GM18505 (cell line): Measurements from ENCODE around the gene GLIS1.

Source experiments
- ATAC-seq: cut with Tn5 transposase; IDR thresholded peaks from one replicate; pipeline ENCODE4 v1.9.1; 2021; ENCODE audit not compliant: unreplicated experiment
- POLR2A ChIP-seq: IDR thresholded peaks from 4 replicates; pipeline ENCODE4 v1.6.1; 2011; ENCODE audit warnings: borderline replicate concordance; ENCODE audit not compliant: insufficient read depth, insufficient read length; ENCODE audit errors: extremely low read depth

Gene GLIS1

DNA sequence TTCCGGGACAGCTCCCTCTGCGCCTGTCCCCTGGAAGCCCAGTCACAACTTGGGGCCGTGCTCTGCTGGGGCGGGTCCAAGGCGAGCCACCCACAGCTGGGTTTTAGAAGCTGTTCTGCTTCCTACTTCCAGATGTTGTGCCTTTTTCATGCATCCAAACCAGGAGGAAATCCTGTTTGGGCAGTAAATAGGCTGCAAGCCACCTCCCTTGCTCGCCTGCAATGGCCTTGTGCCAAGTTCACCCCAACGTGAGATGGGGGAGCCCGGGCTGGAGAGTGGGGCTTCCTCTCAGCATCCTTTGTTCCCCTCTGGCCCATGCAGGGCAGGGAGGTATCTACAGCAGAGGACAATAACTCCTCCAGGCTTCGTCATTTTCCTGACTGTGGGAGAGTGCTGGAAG, 206.6 kb downstream of the GLIS1 start:
- no peak for ATAC-seq
- TF ChIP-seq POLR2A: no peak

DNA sequence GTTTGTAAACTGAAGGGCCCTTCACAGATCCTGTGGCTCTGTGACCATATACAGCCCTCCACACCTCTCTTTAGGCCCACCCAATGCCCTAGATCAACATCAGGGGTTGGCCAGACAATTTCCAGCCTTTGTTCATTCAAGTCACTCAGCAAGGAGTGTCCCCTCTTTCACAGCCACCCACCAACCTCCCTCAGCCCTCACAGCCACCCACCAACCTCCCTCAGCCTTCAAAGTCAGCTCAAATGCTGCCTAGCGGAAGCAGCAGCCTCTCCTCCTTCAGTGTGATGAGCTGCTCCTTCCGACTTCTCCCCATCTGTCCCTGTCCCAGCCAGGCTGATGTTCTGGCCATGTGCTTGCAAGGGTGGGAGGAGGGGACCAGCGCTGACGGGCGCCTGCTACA, 208.4 kb downstream of the GLIS1 start:
- ATAC-seq: no peak
- no peak for TF ChIP-seq POLR2A

DNA sequence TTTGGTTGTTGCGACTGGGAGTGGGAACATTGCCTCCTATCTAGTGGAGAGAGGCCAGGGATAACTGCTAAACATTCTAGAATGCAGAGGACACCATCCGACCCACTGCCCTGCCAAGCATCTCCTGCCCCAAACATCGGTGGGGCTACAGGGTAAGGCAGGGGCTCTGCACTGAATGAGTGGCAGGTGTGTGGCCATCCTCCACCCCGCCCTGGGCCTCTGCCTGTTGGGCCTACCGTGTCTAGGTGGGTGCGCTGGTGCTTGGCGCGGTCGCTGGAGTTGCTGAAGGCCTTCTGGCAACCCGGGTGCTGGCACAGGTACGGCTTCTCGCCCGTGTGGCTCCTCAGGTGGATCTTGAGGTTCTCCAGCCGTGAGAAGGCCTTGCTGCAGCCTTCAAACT, 209.4 kb downstream of the GLIS1 start:
- ATAC-seq: no peak
- no peak for TF ChIP-seq POLR2A

GRCh38 chr1:53527368-53527767, 211.6 kb downstream of the GLIS1 start:
- no peak for TF ChIP-seq POLR2A
- no peak for ATAC-seq

- TF ChIP-seq POLR2A: no peak
- no peak for ATAC-seq
Observed at GRCh38 chr1:53526451-53527101, 212.4 kb downstream of the GLIS1 start.

DNA sequence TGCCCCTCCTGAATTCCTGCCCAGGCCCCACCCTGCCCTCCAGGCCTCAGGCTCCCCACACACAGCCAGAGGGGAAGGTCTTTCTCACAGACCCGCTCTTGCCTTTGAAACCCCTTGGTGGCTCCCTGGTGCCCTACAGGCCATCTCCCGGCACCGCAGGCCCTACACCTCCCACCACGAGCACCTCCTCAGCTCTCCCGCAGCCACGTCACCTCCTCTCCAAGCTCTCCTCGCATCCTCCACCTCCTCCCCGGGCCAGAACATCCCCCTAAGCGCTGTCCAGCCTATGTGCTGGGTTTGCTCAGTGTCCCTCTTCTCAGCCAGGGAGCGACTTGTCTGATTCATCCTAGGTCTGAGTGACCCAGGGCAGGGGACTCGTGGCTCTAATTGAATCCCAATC, 213.4 kb downstream of the GLIS1 start:
- no peak for ATAC-seq

DNA sequence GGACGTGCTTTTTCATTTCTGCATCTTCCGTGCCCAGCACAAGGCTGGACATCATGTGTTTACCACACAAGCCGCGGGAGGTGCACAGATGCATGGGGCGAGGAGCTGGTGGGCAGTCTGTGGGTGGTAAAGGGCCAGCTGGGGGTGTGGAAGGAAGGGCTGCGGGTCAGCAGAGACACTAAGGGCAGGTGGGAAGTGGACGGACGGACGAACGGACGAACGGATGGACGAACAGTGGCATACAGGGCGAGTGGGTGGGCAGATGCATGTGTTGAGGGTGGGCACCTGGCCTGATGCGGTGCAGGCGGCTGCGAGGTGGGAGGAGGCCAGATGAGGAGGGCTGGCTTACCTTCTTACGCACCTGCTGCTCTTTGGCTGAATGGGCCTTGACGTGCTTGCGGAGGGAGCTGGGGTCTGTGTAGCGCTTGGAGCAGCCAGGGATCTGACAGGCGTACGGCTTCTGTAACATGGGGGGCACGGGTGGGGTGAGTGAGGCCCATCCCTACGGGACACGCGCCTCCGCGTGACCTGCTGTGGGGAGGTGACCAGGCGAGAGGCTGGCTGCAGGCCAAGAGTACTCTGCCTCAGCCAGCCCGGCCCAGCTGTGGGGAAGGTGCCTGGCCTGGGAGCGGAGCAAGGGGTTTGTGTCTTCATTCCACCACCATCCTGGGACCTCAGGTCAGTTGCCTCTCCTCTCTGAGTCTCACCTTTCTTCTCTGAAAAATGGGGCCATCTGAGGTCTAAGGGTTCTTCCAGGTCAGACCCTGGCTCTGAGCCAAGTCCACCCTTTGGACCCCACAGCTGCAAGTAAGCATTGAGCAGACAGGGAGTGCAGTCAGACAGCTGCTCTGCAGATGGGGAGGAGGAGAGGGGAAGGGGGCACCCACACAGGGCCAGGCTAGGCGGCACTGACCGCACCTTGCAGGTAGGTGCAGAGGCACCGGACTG, 214.3 kb downstream of the GLIS1 start:
- ATAC-seq: no peak
- TF ChIP-seq POLR2A: no peak

More for the DNA sequence above, 213.4 kb downstream of the GLIS1 start:
- TF ChIP-seq POLR2A: no peak

- no peak for ATAC-seq
- no peak for TF ChIP-seq POLR2A
Observed at GRCh38 chr1:53521924-53522552, 216.9 kb downstream of the GLIS1 start.

DNA sequence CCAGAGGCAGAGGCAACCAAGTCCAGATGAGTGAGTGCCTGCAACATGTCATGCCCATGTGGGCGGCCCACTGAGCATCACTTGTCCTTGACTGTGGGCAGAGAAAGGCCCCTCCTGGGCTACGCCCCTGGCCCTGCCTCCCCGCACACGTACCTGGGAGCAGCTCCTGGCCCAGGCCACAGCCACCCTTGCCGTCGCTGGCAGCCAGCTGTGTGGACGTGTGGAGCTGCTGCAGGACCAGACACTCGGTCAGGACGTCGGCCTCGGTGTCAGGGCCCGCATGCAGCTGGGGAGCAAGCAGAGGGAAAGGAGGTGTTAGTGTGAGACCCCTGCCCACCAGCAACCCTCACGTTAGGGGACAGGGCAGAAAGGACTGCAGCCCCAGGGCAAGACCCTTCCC, 218.5 kb downstream of the GLIS1 start:
- TF ChIP-seq POLR2A: no peak
- no peak for ATAC-seq

DNA sequence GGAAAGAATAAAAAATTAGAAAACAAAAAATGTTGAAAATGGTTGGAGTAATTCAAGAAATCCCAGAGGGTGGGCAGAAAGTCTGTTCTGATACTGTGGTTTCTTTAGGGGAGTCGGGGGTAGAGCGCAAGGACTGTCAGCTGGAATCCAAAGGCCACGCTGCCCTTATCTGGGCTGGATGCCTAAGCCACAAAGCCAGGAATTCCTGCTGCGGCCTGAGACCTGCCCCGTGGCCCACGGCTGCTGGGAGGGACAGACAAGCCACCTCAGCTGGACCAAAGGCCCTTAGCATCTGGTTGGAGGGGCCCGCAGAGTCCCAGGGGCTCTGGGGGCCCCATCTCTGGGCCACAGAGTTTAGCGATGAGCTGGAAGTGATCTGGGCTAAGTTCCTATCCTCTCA, 219.5 kb downstream of the GLIS1 start:
- no peak for TF ChIP-seq POLR2A
- ATAC-seq: no peak

DNA sequence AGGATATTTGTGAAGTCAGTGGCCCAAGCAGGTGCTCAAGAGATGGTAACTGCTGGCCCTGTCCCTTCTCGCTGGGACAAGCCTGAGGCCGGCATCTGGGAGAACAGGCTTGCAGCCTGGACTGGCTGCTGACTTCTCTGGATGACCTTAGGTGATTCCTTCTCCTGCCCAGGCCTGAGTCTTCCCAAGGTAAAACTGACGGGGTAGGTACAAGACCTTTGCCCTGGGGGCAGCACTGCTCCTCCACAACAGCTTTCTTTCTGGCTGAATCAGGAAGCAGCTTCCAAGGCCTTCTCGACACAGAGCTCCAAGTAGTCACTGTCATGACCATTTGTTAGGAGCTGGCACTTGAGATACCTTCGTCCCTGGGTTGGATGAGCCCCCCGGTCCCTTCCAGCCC, 220.2 kb downstream of the GLIS1 start:
- ATAC-seq: no peak
- no peak for TF ChIP-seq POLR2A

GRCh38 chr1:53517821-53518352, 221.1 kb downstream of the GLIS1 start:
- no peak for ATAC-seq
- no peak for TF ChIP-seq POLR2A

GRCh38 chr1:53517109-53517508, 221.9 kb downstream of the GLIS1 start:
- ATAC-seq: no peak
- TF ChIP-seq POLR2A: no peak
